Esophagus squamous epithelium (tissue), 4 donors: ENCODE data around the gene VEGFC.

ENCODE experiments used
- CTCF ChIP-seq, 6 experiments: fragments of 450-650 bp in 4 of 6; fragments of 200-600 bp in 2 of 6; sonication (generic) in 2 of 6; IDR thresholded peaks; one replicate each; pipeline ENCODE4 v1.5.1; 2016 to 2019; ENCODE audit warnings: antibody characterized with exemption in 6 of 6, mild to moderate bottlenecking in 4 of 6, moderate library complexity in 4 of 6
- POLR2A ChIP-seq, 4 donors: fragments of 450-650 bp; IDR thresholded peaks; one replicate each; pipeline ENCODE4 v1.6.1; 2017; ENCODE audit warnings: antibody characterized with exemption in 4 of 4, mild to moderate bottlenecking in 4 of 4, moderate library complexity in 3 of 4

GRCh38 chr4:176779421-176779820, 13.3 kb downstream of the VEGFC start:
- TF ChIP-seq CTCF (IDR thresholded peaks at IDR 0.05) (no peak), POLR2A (IDR thresholded peaks at IDR 0.05) (no peak)
